Neutrophil (primary cell): Measurements from ENCODE around the gene CAPZA1.

Experiments used
- H3K27ac ChIP-seq: fragments of 200-600 bp; sonication (generic); 2 replicates; pipeline ENCODE4 v1.5.1; 2016; ENCODE audit warnings: mild to moderate bottlenecking, moderate library complexity
- H3K27me3 ChIP-seq: fragments of 200-600 bp; sonication (generic); 2 replicates; pipeline ENCODE4 v1.6.0; 2016; ENCODE audit warnings: mild to moderate bottlenecking
- H3K36me3 ChIP-seq: fragments of 200-600 bp; sonication (generic); 2 replicates; pipeline ENCODE4 v1.5.1; 2017
- H3K4me1 ChIP-seq, 2 experiments: fragments of 200-600 bp in 1 of 2; sonication (generic) in 1 of 2; 1 replicate in 1 of 2; 2 replicates in 1 of 2; pipeline versions ENCODE4 v1.5.1 to v1.6.1; 2013 to 2016; ENCODE audit warnings: low read depth in 1 of 2, low read length in 1 of 2, mild to moderate bottlenecking in 1 of 2, moderate library complexity in 1 of 2; ENCODE audit not compliant: control insufficient read depth in 1 of 2, insufficient read depth in 1 of 2
- H3K4me3 ChIP-seq, 2 experiments: fragments of 200-600 bp in 1 of 2; sonication (generic) in 1 of 2; 1 replicate in 1 of 2; 2 replicates in 1 of 2; pipeline ENCODE4 v1.5.1; 2013 to 2016; ENCODE audit warnings: low read depth in 1 of 2, low read length in 1 of 2, mild to moderate bottlenecking in 1 of 2, moderate library complexity in 1 of 2
- H3K9me3 ChIP-seq: fragments of 200-600 bp; sonication (generic); 2 replicates; pipeline ENCODE4 v1.5.1; 2016
- CTCF ChIP-seq: fragments of 200-600 bp; sonication (generic); IDR thresholded peaks from 2 replicates; pipeline ENCODE4 v1.5.1; 2016; ENCODE audit warnings: antibody characterized with exemption

CAPZA1 gene

GRCh38 chr1:112713466-112714312, 94.1 kb downstream of the CAPZA1 start:
- Histone ChIP-seq H3K9me3 (no peaks in the 10 kb centered on the region), H3K4me3 (peak overlapping the region; percentile 77 to 78), H3K27me3 (peaks cover 100% of the 10 kb centered on the region), H3K27ac (peak overlapping the region; percentile 14), H3K36me3 (no peaks in the 10 kb centered on the region), H3K4me1 (peaks cover 29 to 32% of the 10 kb centered on the region in 2 experiments)
- no peak for TF ChIP-seq CTCF

- Histone ChIP-seq H3K4me3 (peak overlapping the region; percentile 77 to 78), H3K27me3 (peaks cover 100% of the 10 kb centered on the region), H3K9me3 (no peaks in the 10 kb centered on the region), H3K27ac (peak overlapping the region; percentile 21), H3K4me1 (peaks cover 30 to 34% of the 10 kb centered on the region in 2 experiments), H3K36me3 (no peaks in the 10 kb centered on the region)
- no peak for TF ChIP-seq CTCF
These were observed 95.0 kb downstream of the CAPZA1 start for GRCh38 chr1:112714313-112715263.

GRCh38 chr1:112715264-112716053, 95.8 kb downstream of the CAPZA1 start, which contains the start of gene PPM1J:
Gene PPM1J (minus strand): TSS chr1:112715332. CDS start chr1:112715301, 31 bp downstream.
- peak; percentile 57 for TF ChIP-seq CTCF
- peak within 1 kb of the TSS; percentile 21 for H3K27ac ChIP-seq
- H3K4me1 ChIP-seq = peaks cover 30 to 34% of the 10 kb centered on the region in 2 experiments
- peaks cover 100% of the 10 kb centered on the region for H3K27me3 ChIP-seq
- peak within 1 kb of the TSS; percentile 77 to 80 for H3K4me3 ChIP-seq
- H3K9me3 ChIP-seq = no peaks in the 10 kb centered on the region
- no peaks in the 10 kb centered on the region for H3K36me3 ChIP-seq

- no peaks in the 10 kb centered on the region for H3K9me3 ChIP-seq
- peaks cover 100% of the 10 kb centered on the region for H3K27me3 ChIP-seq
- peak overlapping the region; percentile 21 for H3K27ac ChIP-seq
- peaks cover 30 to 34% of the 10 kb centered on the region in 2 experiments for H3K4me1 ChIP-seq
- peak overlapping the region; percentile 77 to 80 for H3K4me3 ChIP-seq
- no peaks in the 10 kb centered on the region for H3K36me3 ChIP-seq
- TF ChIP-seq CTCF = peak; percentile 93
These were observed 96.6 kb downstream of the CAPZA1 start for GRCh38 chr1:112716133-112716720.
